ENCODE results near the gene TBXAS1.
A peak's percentile ranks its signal among the peaks of the same experiment; 100 is the strongest.

TBXAS1 gene

GRCh38 chr7:139855498-139856270, 26.6 kb downstream of the TBXAS1 start:
- peak; percentile 34 for DNase-seq
- peak; percentile 77 for ATAC-seq

- ATAC-seq (no peak), DNase-seq (no peak)
Observed at GRCh38 chr7:139857791-139858190, 28.7 kb downstream of the TBXAS1 start.

- DNase-seq (no peak), ATAC-seq (no peak)
Observed at GRCh38 chr7:139860090-139860775, 31.2 kb downstream of the TBXAS1 start.

GRCh38 chr7:139861803-139862202, 32.7 kb downstream of the TBXAS1 start:
- ATAC-seq (no peak), DNase-seq (no peak)

GRCh38 chr7:139866047-139866837, 37.2 kb downstream of the TBXAS1 start:
- no peak for DNase-seq

GRCh38 chr7:139867847-139868246, 38.8 kb downstream of the TBXAS1 start:
- ATAC-seq, result no peak

More at GRCh38 chr7:139866047-139866837, 37.2 kb downstream of the TBXAS1 start:
- no peak for ATAC-seq

GRCh38 chr7:139869886-139870285, 40.8 kb downstream of the TBXAS1 start:
- DNase-seq, result no peak
- no peak for ATAC-seq

More at GRCh38 chr7:139867847-139868246, 38.8 kb downstream of the TBXAS1 start:
- no peak for DNase-seq

GRCh38 chr7:139870380-139870779, 41.3 kb downstream of the TBXAS1 start:
- no peak for ATAC-seq
- no peak for DNase-seq

- DNase-seq (no peak), ATAC-seq (no peak)
Observed at GRCh38 chr7:139871331-139871730, 42.3 kb downstream of the TBXAS1 start.

- no peak for ATAC-seq
Observed at GRCh38 chr7:139871820-139872219, 42.8 kb downstream of the TBXAS1 start.

GRCh38 chr7:139873593-139874301, 44.7 kb downstream of the TBXAS1 start:
- no peak for ATAC-seq
- DNase-seq, result no peak

More at GRCh38 chr7:139871820-139872219, 42.8 kb downstream of the TBXAS1 start:
- DNase-seq, result no peak

- no peak for ATAC-seq
- no peak for DNase-seq
Observed at GRCh38 chr7:139874302-139874629, 45.2 kb downstream of the TBXAS1 start.

GRCh38 chr7:139875821-139876241, 46.8 kb downstream of the TBXAS1 start:
- DNase-seq, result no peak
- no peak for ATAC-seq

- DNase-seq (no peak), ATAC-seq (no peak)
Observed at GRCh38 chr7:139876622-139877283, 47.7 kb downstream of the TBXAS1 start.

- DNase-seq (no peak), ATAC-seq (no peak)
Observed at GRCh38 chr7:139883814-139884213, 54.8 kb downstream of the TBXAS1 start.

GRCh38 chr7:139884441-139884840, 55.4 kb downstream of the TBXAS1 start:
- no peak for DNase-seq
- no peak for ATAC-seq

- no peak for ATAC-seq
- no peak for DNase-seq
Observed at GRCh38 chr7:139885511-139885910, 56.4 kb downstream of the TBXAS1 start.

- peak; percentile 85 for ATAC-seq
- no peak for DNase-seq
Observed at GRCh38 chr7:139886206-139886605, 57.1 kb downstream of the TBXAS1 start.

- DNase-seq, result no peak
Observed at GRCh38 chr7:139886899-139887298, 57.8 kb downstream of the TBXAS1 start.

GRCh38 chr7:139887992-139888481, 59.0 kb downstream of the TBXAS1 start:
- DNase-seq, result no peak
- no peak for ATAC-seq

More at GRCh38 chr7:139886899-139887298, 57.8 kb downstream of the TBXAS1 start:
- no peak for ATAC-seq

GRCh38 chr7:139889186-139889871, 60.3 kb downstream of the TBXAS1 start:
- DNase-seq (no peak), ATAC-seq (no peak)

Measured in stimulated activated naive CD8-positive, alpha-beta T cell treated with anti-CD3 and anti-CD28 coated beads, Interleukin-15, Interleukin-2, amounts not matched to agents 100 U/mL and 50 U/mL, for 24 hours (primary cell).